ENCODE measurements around the gene CCDC152.

GRCh38 chr5:42832060-42832459 is 75.4 kb downstream of the CCDC152 start:
- TF ChIP-seq, protein P1, sequence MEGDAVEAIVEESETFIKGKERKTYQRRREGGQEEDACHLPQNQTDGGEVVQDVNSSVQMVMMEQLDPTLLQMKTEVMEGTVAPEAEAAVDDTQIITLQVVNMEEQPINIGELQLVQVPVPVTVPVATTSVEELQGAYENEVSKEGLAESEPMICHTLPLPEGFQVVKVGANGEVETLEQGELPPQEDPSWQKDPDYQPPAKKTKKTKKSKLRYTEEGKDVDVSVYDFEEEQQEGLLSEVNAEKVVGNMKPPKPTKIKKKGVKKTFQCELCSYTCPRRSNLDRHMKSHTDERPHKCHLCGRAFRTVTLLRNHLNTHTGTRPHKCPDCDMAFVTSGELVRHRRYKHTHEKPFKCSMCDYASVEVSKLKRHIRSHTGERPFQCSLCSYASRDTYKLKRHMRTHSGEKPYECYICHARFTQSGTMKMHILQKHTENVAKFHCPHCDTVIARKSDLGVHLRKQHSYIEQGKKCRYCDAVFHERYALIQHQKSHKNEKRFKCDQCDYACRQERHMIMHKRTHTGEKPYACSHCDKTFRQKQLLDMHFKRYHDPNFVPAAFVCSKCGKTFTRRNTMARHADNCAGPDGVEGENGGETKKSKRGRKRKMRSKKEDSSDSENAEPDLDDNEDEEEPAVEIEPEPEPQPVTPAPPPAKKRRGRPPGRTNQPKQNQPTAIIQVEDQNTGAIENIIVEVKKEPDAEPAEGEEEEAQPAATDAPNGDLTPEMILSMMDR (IDR thresholded peaks at IDR 0.05), result no peak
- TF ChIP-seq POLR2A (IDR thresholded peaks at IDR 0.05), result no peak

All from transverse colon (tissue), 3 donors.